ENCODE measurements around the gene NSFL1C. TPM values are rescaled to one million over a fixed set of nuclear protein-coding genes. Genes with fewer than 3 reads are reported as not detected.

The NSFL1C gene
- total RNA-seq, 1 experiment from 2014 or later = 151 TPM

- H3K9me2 ChIP-seq (ENCODE audit: insufficient read depth) = no peaks in the 10 kb centered on the region
- H3K9me3 ChIP-seq (ENCODE audit: insufficient read depth, low read depth) = 0 out of 2 replicates have a peak, but pooled peaks cover 5% of the 10 kb centered on the region
- peaks cover 12% of the 10 kb centered on the region; the same call in 1 of the 2 replicates for H3F3A ChIP-seq (ENCODE audit: insufficient read depth, low read depth)
- peaks cover 31% of the 10 kb centered on the region for H3K4me1 ChIP-seq (replicated peaks; ENCODE audit: insufficient read depth)
- H3K36me3 ChIP-seq (ENCODE audit: low read depth) = no peaks in the 10 kb centered on the region
- no peak overlapping the region for H3K27ac ChIP-seq
- no peaks in the 10 kb centered on the region for H3K79me2 ChIP-seq (ENCODE audit: low read depth)
- POLR2A ChIA-PET (ENCODE audit: unreplicated experiment) = no interaction called here
- DNase-seq = no peak
- no peak overlapping the region for H2AFZ ChIP-seq
- no peaks in the 10 kb centered on the region for H4K20me1 ChIP-seq (ENCODE audit: insufficient read depth)
- no peak for TF ChIP-seq CTCF (conservative IDR thresholded peaks at IDR 0.05)
- no peak for TF ChIP-seq EZH2 (IDR thresholded peaks at IDR 0.05; ENCODE audit: low read depth)
- intact Hi-C loops (cut with micrococcal nuclease; ENCODE audit: unreplicated experiment) = no loop called here
- CTCF ChIA-PET = no interaction called here
- H3K4me2 ChIP-seq = no peak overlapping the region
- no TSS peak for BruUV-seq (replicated peaks)
- H3K4me3 ChIP-seq = no peak overlapping the region
- H3K27me3 ChIP-seq (ENCODE audit: insufficient read depth, low read depth) = no peaks in the 10 kb centered on the region
Observed at GRCh38 chr20:1431158-1431557, 35.5 kb downstream of the NSFL1C start.

- POLR2A ChIA-PET (ENCODE audit: unreplicated experiment) = no interaction called here
- H3K4me3 ChIP-seq = no peak overlapping the region
- CTCF ChIA-PET = no interaction called here
- H3K79me2 ChIP-seq (ENCODE audit: low read depth) = no peaks in the 10 kb centered on the region
- intact Hi-C loops (cut with micrococcal nuclease; ENCODE audit: unreplicated experiment) = no loop called here
- H3K4me2 ChIP-seq = no peak overlapping the region
- H3K27ac ChIP-seq = no peak overlapping the region
- no peaks in the 10 kb centered on the region for H3K27me3 ChIP-seq (ENCODE audit: insufficient read depth, low read depth)
- H3K9me3 ChIP-seq (ENCODE audit: insufficient read depth, low read depth) = peaks cover 5% of the 10 kb centered on the region; the same call in 1 of the 2 replicates
- peaks cover 9% of the 10 kb centered on the region; the same call in 1 of the 2 replicates for H3F3A ChIP-seq (ENCODE audit: insufficient read depth, low read depth)
- H3K9me2 ChIP-seq (ENCODE audit: insufficient read depth) = no peaks in the 10 kb centered on the region
- peaks cover 31% of the 10 kb centered on the region for H3K4me1 ChIP-seq (replicated peaks; ENCODE audit: insufficient read depth)
- TF ChIP-seq CTCF (conservative IDR thresholded peaks at IDR 0.05) (no peak), EZH2 (IDR thresholded peaks at IDR 0.05; ENCODE audit: low read depth) (no peak)
- H4K20me1 ChIP-seq (ENCODE audit: insufficient read depth) = no peaks in the 10 kb centered on the region
- no peaks in the 10 kb centered on the region for H3K36me3 ChIP-seq (ENCODE audit: low read depth)
- peak in 1 of 2 experiments; percentile 38 for DNase-seq
- no TSS peak for BruUV-seq (replicated peaks)
- H2AFZ ChIP-seq = no peak overlapping the region
Observed at GRCh38 chr20:1430004-1430451, 36.6 kb downstream of the NSFL1C start.

GRCh38 chr20:1429143-1429728 lies 37.4 kb downstream of the NSFL1C start:
- Histone ChIP-seq H3K36me3 (ENCODE audit: low read depth) (no peaks in the 10 kb centered on the region), H3F3A (ENCODE audit: insufficient read depth, low read depth) (peaks cover 9% of the 10 kb centered on the region; the same call in 1 of the 2 replicates), H2AFZ (no peak overlapping the region), H3K9me2 (ENCODE audit: insufficient read depth) (no peaks in the 10 kb centered on the region), H3K4me3 (no peak overlapping the region), H3K27me3 (ENCODE audit: insufficient read depth, low read depth) (no peaks in the 10 kb centered on the region), H3K9me3 (ENCODE audit: insufficient read depth, low read depth) (peaks cover 5% of the 10 kb centered on the region; the same call in 1 of the 2 replicates), H3K4me1 (replicated peaks; ENCODE audit: insufficient read depth) (peaks cover 31% of the 10 kb centered on the region), H4K20me1 (ENCODE audit: insufficient read depth) (no peaks in the 10 kb centered on the region), H3K27ac (no peak overlapping the region), H3K79me2 (ENCODE audit: low read depth) (no peaks in the 10 kb centered on the region), H3K4me2 (no peak overlapping the region)
- POLR2A ChIA-PET (ENCODE audit: unreplicated experiment) = interaction anchor here (0.7 kb wide), 1 partner anchor 103 kb away, joined by 3 read pairs; no protein-coding TSS in a partner anchor
- no TSS peak for BruUV-seq (replicated peaks)
- TF ChIP-seq EZH2 (IDR thresholded peaks at IDR 0.05; ENCODE audit: low read depth) (no peak), CTCF (conservative IDR thresholded peaks at IDR 0.05) (no peak)
- CTCF ChIA-PET = no interaction called here
- intact Hi-C loops (cut with micrococcal nuclease; ENCODE audit: unreplicated experiment) = no loop called here
- DNase-seq = no peak
